Measurements from ENCODE around the gene VEZT.
A peak's percentile ranks its signal among the peaks of the same experiment; 100 is the strongest.
"Not testable (repeated sequence)": the region's sequence is repeated elsewhere in the genome, so short reads cannot be mapped to it uniquely, and the experiment has no call there.

The VEZT gene

DNA sequence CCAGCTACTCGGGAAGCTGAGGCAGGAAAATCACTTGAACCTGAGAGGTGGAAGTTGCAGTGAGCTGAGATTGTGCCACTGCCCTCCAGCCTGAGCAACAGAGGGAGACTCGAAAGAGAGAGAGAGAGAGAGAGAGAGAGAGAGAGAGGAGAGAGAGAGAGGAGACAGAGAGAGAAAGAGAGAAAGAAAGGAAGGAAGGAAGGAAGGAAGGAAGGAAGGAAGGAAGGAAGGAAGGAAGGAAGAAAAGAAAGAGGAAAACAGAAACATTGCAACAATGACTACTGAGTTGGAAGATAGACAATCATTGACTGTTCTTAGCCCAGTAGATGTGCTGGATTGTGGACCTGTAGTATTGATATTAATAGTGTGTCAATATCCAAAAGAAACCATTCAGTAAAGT lies 22.2 kb downstream of the VEZT start:
- not testable (repeated sequence) for H3K27me3 Mint-ChIP-seq; H3K9me3 Mint-ChIP-seq; DNase-seq; H3K4me3 Mint-ChIP-seq; ATAC-seq (replicated peaks)
- peak overlapping the region in 1 of 2 donors; percentile 84 for H3K27ac Mint-ChIP-seq
- peaks cover 12 to 18% of the 10 kb centered on the region in 2 donors for H3K4me1 Mint-ChIP-seq (ENCODE audit: low read depth in 2 of 2)
- H3K36me3 Mint-ChIP-seq (ENCODE audit: insufficient read depth): peaks cover 17% of the 10 kb centered on the region

DNA sequence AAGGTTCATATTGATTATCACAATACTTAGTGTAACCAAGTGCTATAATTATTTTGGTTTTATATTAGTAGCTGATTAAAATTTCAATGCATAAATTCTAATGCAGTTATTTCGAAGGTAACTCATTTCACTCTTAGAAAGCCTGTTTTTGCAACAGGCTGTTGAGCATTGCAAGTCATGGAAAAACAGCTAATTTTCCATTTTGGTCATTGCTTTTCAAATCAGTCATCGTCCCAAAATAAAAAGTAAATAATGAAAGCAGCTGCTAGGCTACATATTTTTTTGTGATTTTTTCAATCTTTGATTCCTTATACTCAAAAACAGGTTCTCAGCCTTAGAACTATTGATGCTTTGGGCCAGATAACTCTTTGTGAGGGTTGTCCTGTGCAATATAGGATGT lies 22.9 kb downstream of the VEZT start:
- Mint-ChIP-seq H3K36me3 (ENCODE audit: insufficient read depth) (peaks cover 17% of the 10 kb centered on the region), H3K9me3 (no peaks in the 10 kb centered on the region), H3K4me1 (ENCODE audit: low read depth in 2 of 2) (peaks cover 12 to 21% of the 10 kb centered on the region in 2 donors), H3K27ac (no peak overlapping the region), H3K4me3 (no peak overlapping the region), H3K27me3 (no peaks in the 10 kb centered on the region)
- ATAC-seq (replicated peaks) (no peak), DNase-seq (no peak)

DNA sequence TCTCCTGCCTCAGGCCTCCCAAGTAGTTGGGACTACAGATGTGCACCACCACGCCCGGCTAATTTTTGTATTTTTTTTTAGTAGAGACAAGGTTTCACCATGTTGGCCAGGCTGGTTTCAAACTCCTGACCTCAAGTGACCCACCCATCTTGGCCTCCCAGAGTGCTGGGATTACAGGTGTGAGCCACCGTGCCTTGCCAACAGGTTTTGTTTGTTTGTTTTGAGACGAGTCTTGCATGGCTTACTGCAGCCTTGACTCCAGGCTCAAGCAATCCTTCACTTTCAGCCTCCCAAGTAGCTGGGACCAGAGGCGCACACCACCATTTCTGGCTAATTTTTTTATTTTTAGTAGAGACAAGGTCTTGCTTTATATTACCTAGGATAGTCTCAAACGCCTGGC lies 23.5 kb downstream of the VEZT start:
- H3K27ac Mint-ChIP-seq; H3K27me3 Mint-ChIP-seq; H3K4me3 Mint-ChIP-seq; H3K9me3 Mint-ChIP-seq; DNase-seq; ATAC-seq (replicated peaks): not testable (repeated sequence)
- peaks cover 17% of the 10 kb centered on the region for H3K36me3 Mint-ChIP-seq (ENCODE audit: insufficient read depth)
- peaks cover 13 to 22% of the 10 kb centered on the region in 2 donors for H3K4me1 Mint-ChIP-seq (ENCODE audit: low read depth in 2 of 2)

DNA sequence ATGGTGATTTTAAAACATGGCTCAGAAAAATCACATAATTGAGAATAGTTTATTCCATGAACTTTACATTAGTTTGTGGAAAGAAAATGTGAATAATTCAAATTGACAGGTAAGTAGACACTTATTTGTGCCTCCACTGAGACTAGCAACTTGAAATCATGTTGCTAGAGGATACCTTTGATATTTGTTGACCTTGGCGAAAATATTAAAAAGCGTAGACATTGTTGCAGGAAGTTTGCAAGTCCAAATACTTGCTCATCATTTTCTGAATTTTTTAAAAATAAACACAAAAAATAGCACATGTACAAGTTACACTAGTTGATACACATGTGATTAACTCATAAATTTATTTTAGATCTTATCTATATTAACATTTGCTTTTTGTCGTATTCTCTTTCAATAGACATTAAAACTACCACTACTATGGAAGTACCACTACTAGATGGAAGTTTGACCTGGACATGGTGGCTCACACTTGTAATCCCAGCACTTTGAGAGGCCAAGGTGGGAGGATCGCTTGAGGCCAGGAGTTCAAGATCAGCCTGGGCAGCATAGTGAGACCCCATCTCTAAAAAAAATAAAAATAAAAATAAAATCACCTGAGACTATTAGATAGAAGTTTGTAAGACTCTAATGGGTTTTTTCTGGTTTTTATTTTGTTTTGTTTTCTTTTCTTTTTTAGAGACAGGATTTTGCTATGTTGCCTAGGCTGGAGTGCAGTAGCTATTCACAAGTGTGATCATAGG lies 24.3 kb downstream of the VEZT start:
- ATAC-seq (replicated peaks) (no peak), DNase-seq (no peak)
- Mint-ChIP-seq H3K27me3 (no peaks in the 10 kb centered on the region), H3K27ac (no peak overlapping the region), H3K4me1 (ENCODE audit: low read depth in 2 of 2) (peaks cover 15 to 29% of the 10 kb centered on the region in 2 donors), H3K4me3 (no peak overlapping the region), H3K9me3 (no peaks in the 10 kb centered on the region), H3K36me3 (ENCODE audit: insufficient read depth) (peaks cover 17% of the 10 kb centered on the region)

DNA sequence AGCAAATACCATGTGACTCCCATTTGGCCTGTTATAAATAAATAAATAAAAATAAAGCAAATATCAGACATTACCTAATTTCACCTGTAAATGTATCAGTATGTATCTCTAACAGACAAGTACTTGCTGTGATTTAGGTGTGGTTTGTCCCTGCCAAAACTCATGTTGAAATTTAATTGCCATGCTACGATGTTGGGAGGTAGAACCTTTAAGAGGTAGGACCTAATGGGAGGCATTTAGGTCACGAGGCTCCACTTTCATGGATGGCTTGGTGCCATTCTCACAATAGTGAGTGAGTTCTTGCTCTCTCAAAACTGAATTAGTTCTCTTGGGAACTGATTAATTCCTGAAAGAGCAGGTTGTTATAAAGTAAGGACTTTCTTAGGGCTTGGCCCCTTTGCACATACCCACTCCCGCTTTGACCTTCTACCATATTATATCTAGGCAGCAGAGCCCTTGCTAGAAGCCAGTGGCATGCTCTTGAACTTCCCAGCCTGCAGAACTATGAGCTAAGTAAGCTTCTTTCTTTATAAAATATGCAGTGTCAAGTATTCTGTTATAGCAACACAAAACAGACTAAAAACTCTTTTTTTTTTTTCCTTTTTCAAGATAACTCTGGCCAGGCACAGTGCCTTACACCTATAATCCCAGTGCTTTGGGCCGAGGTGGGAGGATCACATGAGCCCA lies 26.0 kb downstream of the VEZT start:
- Mint-ChIP-seq H3K27ac (peak overlapping the region in 1 of 2 donors; percentile 54), H3K36me3 (ENCODE audit: insufficient read depth) (peaks cover 17% of the 10 kb centered on the region), H3K27me3 (no peaks in the 10 kb centered on the region), H3K4me3 (no peak overlapping the region), H3K9me3 (no peaks in the 10 kb centered on the region), H3K4me1 (ENCODE audit: low read depth in 2 of 2) (peaks cover 11 to 27% of the 10 kb centered on the region in 2 donors)
- ATAC-seq (replicated peaks) (no peak), DNase-seq (no peak)

DNA sequence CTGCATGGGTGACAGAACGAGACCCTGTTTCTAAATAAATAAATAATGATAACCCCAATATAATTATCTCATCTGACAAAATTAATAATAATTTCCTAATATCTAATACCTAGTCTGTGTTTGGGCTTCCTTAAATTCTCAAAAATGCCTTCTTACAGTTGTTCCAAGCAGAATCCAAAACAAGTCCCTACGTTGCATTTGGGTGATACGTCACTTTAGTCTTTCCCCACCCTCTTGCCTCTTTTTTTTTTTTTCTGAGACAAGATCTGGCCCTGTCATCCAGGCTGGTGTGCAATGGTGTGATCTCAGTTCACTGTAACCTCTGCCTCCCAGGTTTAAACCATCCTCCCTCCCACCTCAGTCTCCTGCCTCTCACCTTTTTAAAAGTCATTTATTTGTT lies 26.7 kb downstream of the VEZT start:
- Mint-ChIP-seq H3K27me3 (no peaks in the 10 kb centered on the region), H3K4me3 (no peak overlapping the region), H3K27ac (no peak overlapping the region), H3K9me3 (no peaks in the 10 kb centered on the region), H3K4me1 (ENCODE audit: low read depth in 2 of 2) (peaks cover 9 to 25% of the 10 kb centered on the region in 2 donors), H3K36me3 (ENCODE audit: insufficient read depth) (peaks cover 17% of the 10 kb centered on the region)
- DNase-seq (no peak), ATAC-seq (replicated peaks) (no peak)

DNA sequence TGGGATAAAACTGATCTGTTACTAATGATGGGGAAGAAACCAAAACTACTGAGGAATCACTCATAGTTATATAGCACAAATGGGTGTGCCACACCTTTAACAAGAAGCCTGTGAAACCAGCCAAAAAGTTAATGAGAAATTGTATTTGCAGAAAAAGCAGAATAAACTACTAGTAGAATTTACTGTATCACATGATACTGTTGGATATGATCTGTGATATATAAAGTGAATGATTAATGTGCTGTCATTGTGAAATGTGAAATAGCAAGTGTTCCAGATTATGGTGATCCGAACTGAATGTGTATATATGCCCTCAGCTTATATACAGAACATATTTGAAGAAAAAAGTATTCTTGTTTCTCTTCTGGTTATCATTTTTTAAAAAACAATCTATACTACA lies 30.5 kb downstream of the VEZT start:
- ATAC-seq (replicated peaks): no peak
- Mint-ChIP-seq H3K27ac (peak overlapping the region; percentile 17 to 37), H3K9me3 (no peaks in the 10 kb centered on the region), H3K27me3 (no peaks in the 10 kb centered on the region), H3K4me1 (ENCODE audit: low read depth in 2 of 2) (peaks cover 4 to 28% of the 10 kb centered on the region in 2 donors), H3K4me3 (no peak overlapping the region), H3K36me3 (ENCODE audit: insufficient read depth) (peaks cover 12% of the 10 kb centered on the region)
- DNase-seq: no peak

DNA sequence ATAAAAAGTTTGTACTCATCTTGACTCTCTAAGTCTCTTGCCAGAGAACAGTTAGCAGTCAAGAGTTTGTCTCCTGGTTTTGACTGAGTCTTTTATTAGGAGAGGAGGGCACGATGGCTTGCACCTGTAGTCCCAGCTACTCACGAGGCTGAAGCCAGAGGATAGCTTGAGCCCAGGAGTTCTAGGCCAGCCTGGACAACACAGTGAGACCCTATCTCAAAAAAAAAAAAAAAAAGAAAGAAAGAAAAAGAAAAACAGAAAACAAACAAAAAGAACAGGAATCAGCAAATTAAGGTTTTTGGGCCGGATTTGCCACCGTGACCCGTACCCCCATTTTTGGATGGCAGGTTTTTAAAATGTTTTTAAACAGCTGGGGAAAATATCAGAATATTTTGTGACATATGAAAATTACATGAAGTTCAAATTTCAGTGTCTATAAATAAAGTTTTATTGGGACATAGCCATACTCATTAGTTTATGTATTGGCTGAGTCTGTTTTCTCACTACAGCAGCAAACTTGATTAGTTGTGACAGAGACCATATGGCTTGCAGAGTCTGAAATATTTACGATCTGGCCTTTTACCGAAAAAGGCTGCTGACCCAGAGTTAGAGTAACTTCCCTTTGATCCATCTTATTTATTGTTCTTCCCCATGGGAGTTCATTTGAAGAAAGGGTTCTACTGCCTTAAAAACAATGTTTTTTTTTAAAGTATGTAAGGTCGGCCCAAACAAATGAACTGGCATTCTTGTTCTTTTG lies 31.2 kb downstream of the VEZT start:
- H3K27me3 Mint-ChIP-seq: no peaks in the 10 kb centered on the region
- no peaks in the 10 kb centered on the region for H3K9me3 Mint-ChIP-seq
- H3K36me3 Mint-ChIP-seq (ENCODE audit: insufficient read depth): peaks cover 17% of the 10 kb centered on the region
- H3K4me1 Mint-ChIP-seq (ENCODE audit: low read depth in 2 of 2): peaks cover 4 to 28% of the 10 kb centered on the region in 2 donors
- DNase-seq (no peak), ATAC-seq (replicated peaks) (no peak)
- H3K4me3 Mint-ChIP-seq: no peak overlapping the region
- peak overlapping the region; percentile 17 to 37 for H3K27ac Mint-ChIP-seq

DNA sequence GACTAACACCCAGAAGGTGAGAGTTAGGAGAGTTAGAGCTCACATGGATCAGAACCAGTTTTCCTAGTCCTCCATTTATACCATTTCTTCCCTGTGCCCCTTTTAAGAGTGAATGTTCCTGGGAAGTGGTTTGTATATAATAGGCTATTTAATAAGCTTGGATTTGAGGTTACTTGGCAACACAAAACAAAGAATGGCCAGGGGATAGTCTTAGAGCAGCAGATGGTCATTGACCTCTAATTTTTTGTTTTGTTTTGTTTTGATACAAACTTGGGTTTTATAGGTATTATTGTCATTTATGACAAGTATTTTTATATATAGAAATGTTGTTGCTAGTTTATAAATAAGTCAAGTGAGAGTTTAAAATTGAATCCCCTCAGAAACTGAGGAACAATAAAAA lies 35.8 kb downstream of the VEZT start:
- DNase-seq (no peak), ATAC-seq (replicated peaks) (no peak)
- H3K36me3 Mint-ChIP-seq (ENCODE audit: insufficient read depth): peaks cover 51% of the 10 kb centered on the region
- H3K4me3 Mint-ChIP-seq: no peak overlapping the region
- no peak overlapping the region for H3K27ac Mint-ChIP-seq
- no peaks in the 10 kb centered on the region for H3K27me3 Mint-ChIP-seq
- H3K9me3 Mint-ChIP-seq: no peaks in the 10 kb centered on the region
- peaks cover 1 to 13% of the 10 kb centered on the region in 2 donors for H3K4me1 Mint-ChIP-seq (ENCODE audit: low read depth in 2 of 2)

DNA sequence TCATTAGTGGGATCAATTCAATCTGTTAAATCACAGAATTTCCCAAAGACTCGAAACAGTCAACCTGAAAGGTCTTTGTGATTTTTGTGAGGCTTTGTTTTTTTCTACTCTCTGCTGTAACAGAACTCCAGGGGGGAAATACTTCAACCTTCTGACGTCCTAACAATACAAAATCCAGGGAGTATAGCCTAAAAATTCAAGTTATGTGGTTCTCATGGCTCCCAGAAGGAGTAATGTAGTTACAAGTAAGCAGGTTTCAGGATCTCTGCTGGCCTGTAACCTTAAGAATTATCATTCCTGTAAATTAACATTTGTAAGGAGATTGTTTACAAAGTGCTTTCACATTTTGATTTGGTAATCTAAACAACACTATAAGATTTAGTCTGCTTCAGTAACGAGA lies 39.9 kb downstream of the VEZT start:
- Mint-ChIP-seq H3K27me3 (no peaks in the 10 kb centered on the region), H3K4me3 (no peak overlapping the region), H3K36me3 (ENCODE audit: insufficient read depth) (peaks cover 50% of the 10 kb centered on the region), H3K27ac (no peak overlapping the region), H3K4me1 (ENCODE audit: low read depth in 2 of 2) (peaks cover 0 to 3% of the 10 kb centered on the region in 2 donors), H3K9me3 (no peaks in the 10 kb centered on the region)
- DNase-seq (no peak), ATAC-seq (replicated peaks) (no peak)

DNA sequence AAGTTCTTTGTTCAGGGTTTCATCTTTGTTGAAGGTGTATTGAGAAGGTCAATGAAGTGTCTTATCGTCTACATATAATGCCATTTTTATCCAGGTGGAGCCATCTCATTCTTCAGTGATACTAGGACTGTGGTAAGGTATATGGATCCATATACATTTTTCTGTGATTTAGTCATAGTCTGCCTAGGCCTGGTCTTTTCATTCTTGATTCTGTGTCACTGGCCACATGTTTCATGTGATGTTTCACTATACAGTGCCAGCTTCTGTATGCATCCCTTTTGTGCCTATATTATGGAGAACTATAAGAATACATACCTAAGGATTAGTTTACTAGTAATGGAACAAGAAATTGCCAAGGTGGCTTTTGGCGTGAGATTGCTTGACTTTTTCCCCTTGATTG lies 40.5 kb downstream of the VEZT start:
- ATAC-seq (replicated peaks) (no peak), DNase-seq (no peak)
- Mint-ChIP-seq H3K27me3 (no peaks in the 10 kb centered on the region), H3K9me3 (no peaks in the 10 kb centered on the region), H3K27ac (no peak overlapping the region), H3K4me3 (no peak overlapping the region), H3K36me3 (ENCODE audit: insufficient read depth) (peaks cover 50% of the 10 kb centered on the region), H3K4me1 (ENCODE audit: low read depth in 2 of 2) (peaks cover 0 to 3% of the 10 kb centered on the region in 2 donors)

DNA sequence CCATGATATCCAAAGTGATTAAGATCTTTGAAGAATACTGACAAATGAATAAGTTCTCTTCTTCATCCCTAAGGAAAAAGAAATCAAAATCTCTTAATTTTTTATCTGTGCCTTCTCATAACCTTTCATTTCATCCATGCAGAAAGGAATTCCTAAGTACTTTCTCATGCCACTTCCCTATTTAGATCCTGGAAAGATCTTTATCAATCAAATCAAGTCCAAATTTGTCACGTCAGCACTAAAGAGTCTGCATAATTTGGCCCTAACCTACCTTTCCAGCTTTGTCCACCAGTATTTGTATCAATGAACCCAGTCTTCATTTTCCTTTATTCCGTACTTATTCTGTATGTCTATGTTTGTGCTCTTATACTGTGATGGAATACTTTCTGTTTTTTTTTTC lies 41.2 kb downstream of the VEZT start:
- H3K4me1 Mint-ChIP-seq (ENCODE audit: low read depth in 2 of 2): peaks cover 0 to 3% of the 10 kb centered on the region in 2 donors
- no peaks in the 10 kb centered on the region for H3K9me3 Mint-ChIP-seq
- H3K27me3 Mint-ChIP-seq: no peaks in the 10 kb centered on the region
- DNase-seq (no peak), ATAC-seq (replicated peaks) (no peak)
- H3K4me3 Mint-ChIP-seq: no peak overlapping the region
- H3K36me3 Mint-ChIP-seq (ENCODE audit: insufficient read depth): peaks cover 51% of the 10 kb centered on the region
- H3K27ac Mint-ChIP-seq: no peak overlapping the region

DNA sequence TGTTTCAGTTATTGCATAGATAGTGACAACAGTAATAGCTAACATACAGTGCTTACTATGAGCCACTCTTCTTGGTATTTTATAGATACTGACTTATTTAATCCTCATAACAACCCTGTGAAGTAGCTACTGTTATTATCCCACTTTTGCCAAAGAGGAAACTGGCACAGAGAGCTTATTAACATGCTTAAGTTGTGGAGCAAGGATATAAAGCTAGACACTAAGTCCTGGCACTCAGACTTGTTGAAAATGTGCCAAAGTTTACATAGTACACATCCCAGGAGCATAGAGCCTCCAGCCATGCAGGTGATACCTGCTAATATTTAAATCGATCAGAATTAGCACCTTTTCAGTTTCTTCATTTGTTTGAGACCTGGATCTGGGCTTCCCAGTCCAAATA lies 41.8 kb downstream of the VEZT start:
- no peak for ATAC-seq (replicated peaks)
- Mint-ChIP-seq H3K4me3 (no peak overlapping the region), H3K36me3 (ENCODE audit: insufficient read depth) (peaks cover 46% of the 10 kb centered on the region), H3K4me1 (ENCODE audit: low read depth in 2 of 2) (peaks cover 0 to 3% of the 10 kb centered on the region in 2 donors), H3K9me3 (no peaks in the 10 kb centered on the region), H3K27me3 (no peaks in the 10 kb centered on the region), H3K27ac (no peak overlapping the region)
- no peak for DNase-seq

All from effector memory CD8-positive, alpha-beta T cell (primary cell).